GM21723 (cell line): ENCODE measurements around the gene SLC44A2.
"Not testable (repeated sequence)": the region's sequence is repeated elsewhere in the genome, so short reads cannot be mapped to it uniquely, and the experiment has no call there.

Experiments
- ATAC-seq: cut with Tn5 transposase; IDR thresholded peaks from one replicate; pipeline ENCODE4 v1.9.1; 2021; ENCODE audit warnings: mild to moderate bottlenecking, moderate library complexity; ENCODE audit not compliant: unreplicated experiment

Gene SLC44A2

GRCh38 chr19:10648360-10648759 lies 23.0 kb downstream of the SLC44A2 start:
- no peak for ATAC-seq

- ATAC-seq, result no peak
Observed at GRCh38 chr19:10651851-10652250, 26.5 kb downstream of the SLC44A2 start.

- ATAC-seq, result no peak
Observed at GRCh38 chr19:10653482-10653731, 28.1 kb downstream of the SLC44A2 start.

GRCh38 chr19:10653732-10654609 lies 28.6 kb downstream of the SLC44A2 start, which contains the start of gene ILF3:
TSS of gene ILF3 (plus strand) at chr19:10654346. CDS start at chr19:10670606, 16,260 bp downstream.
- peak; percentile 67 for ATAC-seq

GRCh38 chr19:10654610-10655456 lies 29.5 kb downstream of the SLC44A2 start:
- peak; percentile 17 for ATAC-seq

- no peak for ATAC-seq
Observed at GRCh38 chr19:10655457-10656312, 30.3 kb downstream of the SLC44A2 start.

GRCh38 chr19:10660346-10660745 lies 35.0 kb downstream of the SLC44A2 start:
- ATAC-seq, result no peak

GRCh38 chr19:10661946-10662345 lies 36.6 kb downstream of the SLC44A2 start:
- no peak for ATAC-seq

GRCh38 chr19:10662384-10663251 lies 37.3 kb downstream of the SLC44A2 start:
- no peak for ATAC-seq

GRCh38 chr19:10663252-10663563 lies 37.9 kb downstream of the SLC44A2 start:
- ATAC-seq, result not testable (repeated sequence)

GRCh38 chr19:10667867-10668266 lies 42.5 kb downstream of the SLC44A2 start:
- no peak for ATAC-seq

GRCh38 chr19:10669246-10669645 lies 43.9 kb downstream of the SLC44A2 start:
- ATAC-seq, result no peak

GRCh38 chr19:10670182-10670581 lies 44.8 kb downstream of the SLC44A2 start:
- ATAC-seq, result no peak

GRCh38 chr19:10670876-10671804 lies 45.8 kb downstream of the SLC44A2 start:
- no peak for ATAC-seq

GRCh38 chr19:10671922-10672321 lies 46.6 kb downstream of the SLC44A2 start:
- ATAC-seq, result not testable (repeated sequence)

- not testable (repeated sequence) for ATAC-seq
Observed at GRCh38 chr19:10675214-10675613, 49.9 kb downstream of the SLC44A2 start.

- ATAC-seq, result no peak
Observed at GRCh38 chr19:10677751-10678150, 52.4 kb downstream of the SLC44A2 start.

- no peak for ATAC-seq
Observed at GRCh38 chr19:10678813-10679212, 53.5 kb downstream of the SLC44A2 start.

GRCh38 chr19:10679743-10680142 lies 54.4 kb downstream of the SLC44A2 start:
- no peak for ATAC-seq
